UCSD-AML1 (cell line): Measurements from ENCODE around the gene DEFB123.
A peak's percentile ranks its signal among the peaks of the same experiment; 100 is the strongest.

Experiments used
- DNase-seq: peaks from one replicate; lab custom pipeline; 2025; ENCODE audit not compliant: unreplicated experiment; lab: John Stamatoyannopoulos, UW

The DEFB123 gene

DNA sequence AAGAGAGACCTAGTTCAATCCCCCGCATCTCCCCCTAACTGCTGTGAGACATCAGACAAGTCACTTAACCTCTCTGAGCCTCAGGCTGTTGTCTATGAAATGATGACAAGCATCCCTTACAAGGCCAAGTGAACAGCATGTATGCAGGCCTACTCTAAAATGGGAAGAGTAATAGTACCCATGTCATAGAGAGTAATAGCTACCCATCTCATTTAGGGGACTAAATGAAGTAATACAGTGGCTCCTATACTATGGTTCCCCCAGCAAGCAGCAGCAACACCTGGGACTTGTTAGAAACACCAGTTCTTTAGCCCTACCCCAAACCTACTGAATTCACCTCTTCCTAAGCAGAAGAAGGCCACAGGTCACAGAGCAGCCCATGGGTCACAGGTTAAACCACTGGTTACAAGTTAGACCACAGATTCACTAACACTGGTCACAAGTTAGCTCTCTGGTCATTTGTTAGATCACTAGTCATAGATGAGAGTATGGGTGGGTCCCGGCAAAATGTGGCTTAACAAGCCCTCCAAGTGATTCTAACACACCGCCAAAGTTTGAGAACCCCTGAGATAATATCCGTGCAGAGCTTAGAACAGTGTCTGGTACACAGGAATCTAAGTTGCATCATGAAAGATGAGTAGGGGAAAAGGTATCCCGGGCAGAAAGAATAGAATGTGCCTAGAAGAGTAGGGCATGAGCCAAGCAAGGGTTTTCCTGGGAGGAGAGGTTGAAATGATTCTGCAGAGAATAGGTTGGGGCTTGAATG is 33.1 kb downstream of the DEFB123 start:
- DNase-seq: no peak

DNA sequence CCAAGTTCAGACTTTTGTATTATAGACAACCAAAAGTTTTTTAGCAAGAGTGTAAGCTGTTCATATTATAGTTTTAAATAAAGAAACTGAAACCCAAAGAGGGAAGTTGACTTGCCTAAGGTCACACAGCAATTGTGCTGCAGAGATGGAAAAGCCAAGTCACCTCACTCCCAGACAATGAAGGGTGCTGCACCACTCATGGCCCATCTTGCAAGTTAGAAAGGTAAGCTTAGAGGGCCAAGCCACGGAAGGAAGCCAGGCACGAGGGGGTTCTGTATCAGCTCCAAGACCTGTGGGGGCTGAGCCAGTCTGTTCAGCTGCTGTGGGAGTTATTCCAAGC is 33.6 kb downstream of the DEFB123 start:
- no peak for DNase-seq

DNA sequence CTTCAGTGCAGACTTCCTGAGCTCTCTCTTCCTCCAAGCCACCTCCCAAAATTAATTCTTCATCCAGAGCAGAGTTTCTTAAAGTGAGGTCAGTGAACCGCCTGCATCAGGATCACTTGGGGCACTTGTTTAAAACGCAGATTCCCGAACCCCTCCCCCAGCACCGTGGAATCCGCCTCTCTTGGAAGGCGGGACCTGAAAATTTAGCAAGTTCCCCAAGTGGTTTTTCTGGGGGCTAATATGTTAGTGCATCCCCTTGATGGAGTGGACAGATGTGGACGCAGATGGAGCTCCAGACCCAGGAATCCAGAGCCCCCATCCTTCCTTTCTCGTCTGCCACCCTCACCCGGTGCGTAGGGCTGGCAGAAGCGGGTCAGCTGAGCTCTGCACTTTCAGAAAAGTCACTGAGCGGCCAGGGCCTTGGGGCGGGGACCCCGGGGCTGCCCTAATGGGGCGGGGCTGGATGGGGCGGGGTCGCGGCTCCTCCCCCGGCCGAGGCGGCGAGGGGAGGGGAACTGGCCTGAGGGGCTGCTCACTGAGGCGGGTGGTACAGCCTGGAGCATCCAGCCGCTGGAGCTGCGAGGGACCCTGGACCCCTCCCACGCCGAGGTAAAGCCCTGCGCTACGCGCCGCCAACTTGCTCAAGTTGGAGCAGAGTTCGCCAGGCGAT is 34.5 kb downstream of the DEFB123 start, which contains the start of the genes DEFB124 and REM1:
Gene DEFB124 (minus strand): TSS at position 370 of the 670 bp plus-strand sequence. CDS start 2,114 bp downstream, outside the sequence.
Gene REM1 (plus strand): TSS at position 531 of the 670 bp plus-strand sequence. CDS start 1,158 bp downstream, outside the sequence.
- no peak for DNase-seq

DNA sequence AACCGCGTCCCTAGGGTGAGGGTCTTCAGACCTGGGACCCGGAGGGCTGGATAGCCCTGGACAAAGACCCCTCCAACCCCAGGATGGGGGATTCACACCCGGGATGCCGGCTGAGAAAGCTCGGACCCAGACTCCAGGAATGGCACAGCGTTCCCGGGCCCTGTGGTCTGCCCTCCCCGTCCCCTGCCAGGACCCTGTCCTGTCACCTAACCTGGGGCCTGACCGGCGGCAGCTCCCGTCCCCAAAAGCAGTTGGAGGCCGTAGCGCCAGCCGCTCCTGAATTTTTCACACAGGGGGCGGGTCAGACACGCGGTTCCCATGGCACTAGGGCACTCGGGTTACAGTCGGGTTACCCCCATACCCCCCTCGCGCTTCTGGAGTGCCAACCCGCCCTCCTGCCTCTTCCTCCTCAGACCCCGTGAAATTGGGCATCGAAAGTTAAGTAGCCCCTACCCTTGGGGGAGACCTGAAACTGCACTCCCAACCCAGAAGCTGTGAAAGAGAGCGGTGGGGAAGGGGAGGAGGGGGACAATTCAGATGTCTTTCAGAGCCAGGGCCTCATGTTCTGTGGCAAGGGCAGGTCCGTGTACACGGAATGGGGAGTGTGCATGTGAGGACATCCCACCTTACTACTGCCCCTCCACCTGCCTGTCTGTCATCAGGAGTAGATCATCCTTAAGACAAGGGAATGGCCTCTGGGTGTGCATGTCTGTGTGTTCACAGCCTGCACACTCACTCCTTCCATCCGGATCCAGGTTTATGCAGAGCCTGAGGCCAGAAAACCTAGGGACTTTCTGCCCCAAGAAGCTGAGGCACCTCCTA is 35.3 kb downstream of the DEFB123 start:
- DNase-seq: no peak

DNA sequence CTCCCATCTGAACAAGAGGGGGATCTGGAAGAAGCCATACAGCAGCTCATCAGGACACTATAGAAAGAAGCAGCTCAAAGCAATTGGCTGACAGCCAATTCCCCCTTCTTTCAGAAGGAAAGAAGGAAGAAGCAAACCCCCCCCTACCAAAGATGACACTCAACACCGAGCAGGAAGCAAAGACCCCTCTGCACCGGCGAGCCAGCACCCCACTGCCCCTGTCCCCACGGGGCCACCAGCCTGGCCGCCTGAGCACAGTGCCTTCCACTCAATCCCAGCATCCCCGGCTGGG is 35.8 kb downstream of the DEFB123 start:
- no peak for DNase-seq

DNA sequence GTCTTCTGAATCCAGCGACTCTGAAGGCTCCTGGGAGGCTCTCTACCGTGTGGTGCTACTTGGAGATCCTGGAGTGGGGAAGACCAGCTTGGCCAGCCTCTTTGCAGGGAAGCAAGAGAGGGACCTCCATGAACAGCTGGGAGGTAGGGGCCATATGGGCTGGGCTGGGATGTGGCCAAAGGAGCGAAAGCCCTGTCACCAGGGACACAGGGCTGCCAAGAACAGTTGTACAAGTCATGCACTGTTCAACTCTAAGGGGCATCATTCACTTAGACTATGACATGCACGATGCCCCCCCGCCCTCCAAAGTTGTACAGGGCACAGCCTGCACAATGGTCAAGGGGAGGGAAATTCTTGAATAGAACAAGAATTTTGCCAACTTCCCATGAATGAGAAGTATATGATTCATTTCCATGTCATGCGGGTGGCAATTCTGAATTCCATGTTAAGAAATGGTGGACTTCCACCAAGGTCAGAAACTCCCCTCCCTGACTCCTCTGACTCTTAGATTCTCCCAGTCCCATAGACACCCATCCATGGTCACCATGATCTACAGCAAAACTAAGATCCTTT is 36.3 kb downstream of the DEFB123 start:
- no peak for DNase-seq

DNA sequence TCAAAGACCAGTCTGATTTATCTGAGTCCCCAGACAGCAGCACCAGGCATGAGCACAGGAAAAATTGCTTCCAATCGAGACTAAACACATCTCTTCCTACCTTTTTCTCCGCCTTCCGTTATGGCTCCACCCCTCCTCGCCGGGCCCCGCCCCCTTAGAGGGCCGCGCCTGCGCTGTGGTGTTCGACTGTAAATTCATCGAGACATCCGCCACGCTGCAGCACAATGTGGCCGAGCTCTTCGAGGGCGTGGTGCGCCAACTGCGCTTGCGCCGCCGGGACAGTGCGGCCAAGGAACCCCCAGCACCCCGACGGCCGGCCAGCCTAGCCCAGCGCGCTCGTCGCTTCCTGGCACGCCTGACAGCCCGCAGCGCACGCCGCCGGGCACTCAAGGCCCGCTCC is 43.6 kb downstream of the DEFB123 start:
- no peak for DNase-seq

DNA sequence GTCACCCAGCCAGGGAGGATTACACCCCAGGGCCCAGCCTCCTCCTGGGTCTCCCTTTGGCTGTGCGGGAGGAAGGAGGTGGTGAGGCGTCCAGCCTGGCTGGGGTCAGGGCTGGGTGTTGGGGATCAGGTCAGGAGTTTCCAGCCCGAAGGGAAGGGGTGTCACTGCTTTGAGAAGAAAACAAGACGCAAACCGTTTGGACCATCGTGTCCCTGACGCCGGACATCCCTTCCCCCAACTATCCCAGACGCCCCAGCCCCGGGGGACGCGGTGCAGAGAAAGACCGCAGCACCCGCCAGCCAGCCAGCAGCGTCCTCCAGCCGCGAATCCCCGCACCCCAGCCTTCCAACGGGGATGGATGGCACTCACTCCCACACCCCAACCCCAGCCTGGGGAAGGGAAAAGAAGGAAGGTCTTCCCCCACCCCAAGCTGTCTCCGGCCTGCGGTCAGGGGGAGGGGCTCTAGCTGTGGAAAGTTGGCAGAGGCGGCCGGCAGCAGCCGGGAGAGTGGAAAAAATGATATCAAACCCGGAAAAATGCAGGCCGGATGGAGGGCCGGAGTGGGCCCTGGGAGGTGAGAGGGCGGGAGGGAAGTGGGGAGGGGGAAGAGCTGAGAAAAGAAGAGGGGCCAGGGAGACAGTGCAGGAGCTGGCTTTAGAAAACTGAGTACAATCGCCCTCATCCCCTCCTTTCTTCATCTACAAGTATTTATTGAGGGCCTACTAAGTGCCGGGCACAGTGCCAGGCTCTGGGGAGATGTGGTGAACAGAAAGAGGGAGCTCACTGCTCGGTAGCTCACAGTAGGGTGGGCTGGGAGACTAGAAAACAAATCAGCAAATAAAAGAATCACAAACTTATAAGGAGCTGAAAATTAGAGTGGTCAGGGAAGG is 45.3 kb downstream of the DEFB123 start:
- peak; percentile 95 for DNase-seq

DNA sequence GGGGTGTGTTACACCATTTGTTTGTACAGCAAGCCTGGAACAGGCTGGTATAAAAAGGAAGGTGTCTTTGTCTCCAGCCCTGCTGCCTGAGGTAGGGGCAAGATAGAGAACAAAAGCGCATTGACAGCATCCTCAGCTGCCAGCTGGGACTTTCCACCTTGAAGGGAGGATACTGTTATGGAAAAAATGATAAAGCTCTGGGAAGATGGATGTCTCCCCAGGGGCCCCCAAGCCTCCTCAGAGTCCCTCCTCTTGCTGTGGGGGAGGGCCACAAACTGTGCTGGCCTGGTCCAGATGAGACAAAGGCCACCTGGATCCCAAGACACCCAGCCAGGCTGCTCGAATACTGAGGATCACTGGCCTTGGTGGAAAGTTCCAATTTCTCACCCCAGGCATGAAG is 47.7 kb downstream of the DEFB123 start:
- DNase-seq: no peak

DNA sequence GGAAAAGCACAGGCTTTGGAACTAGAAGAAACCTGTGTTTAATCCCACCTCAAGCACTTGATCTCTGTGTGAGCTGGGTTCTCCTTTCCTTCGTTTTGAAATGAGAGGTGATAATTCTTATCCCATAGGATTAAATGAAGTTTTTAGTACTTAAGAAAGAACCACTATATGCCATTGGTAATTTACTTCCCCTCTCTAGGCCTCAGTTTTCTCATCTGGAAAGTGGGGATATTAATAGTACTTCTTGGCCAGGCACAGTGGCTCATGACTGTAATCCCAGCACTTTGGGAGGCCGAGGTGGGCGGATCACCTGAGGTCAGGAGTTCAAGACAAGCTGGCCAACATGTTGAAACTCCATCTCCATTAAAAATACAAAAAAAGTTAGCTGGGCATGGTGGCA is 48.7 kb downstream of the DEFB123 start:
- no peak for DNase-seq

DNA sequence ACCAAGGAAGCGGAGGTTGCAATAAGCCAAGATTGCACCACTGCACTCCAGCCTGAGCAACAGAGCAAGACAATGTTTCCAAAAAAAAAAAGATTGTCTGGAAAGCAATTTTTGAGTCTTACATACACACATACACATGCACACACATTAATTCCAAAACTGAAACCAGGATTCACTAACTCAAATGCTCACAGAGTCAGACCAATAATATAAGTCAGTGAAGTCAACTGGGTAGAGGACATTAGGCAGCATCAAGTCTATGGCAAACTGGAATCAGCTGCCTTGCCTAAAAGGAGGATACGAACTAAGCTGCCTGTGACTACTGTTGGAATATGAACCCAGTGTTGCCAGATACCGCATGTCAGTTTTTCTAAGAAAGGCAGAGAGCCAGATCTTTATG is 50.3 kb downstream of the DEFB123 start:
- no peak for DNase-seq

DNA sequence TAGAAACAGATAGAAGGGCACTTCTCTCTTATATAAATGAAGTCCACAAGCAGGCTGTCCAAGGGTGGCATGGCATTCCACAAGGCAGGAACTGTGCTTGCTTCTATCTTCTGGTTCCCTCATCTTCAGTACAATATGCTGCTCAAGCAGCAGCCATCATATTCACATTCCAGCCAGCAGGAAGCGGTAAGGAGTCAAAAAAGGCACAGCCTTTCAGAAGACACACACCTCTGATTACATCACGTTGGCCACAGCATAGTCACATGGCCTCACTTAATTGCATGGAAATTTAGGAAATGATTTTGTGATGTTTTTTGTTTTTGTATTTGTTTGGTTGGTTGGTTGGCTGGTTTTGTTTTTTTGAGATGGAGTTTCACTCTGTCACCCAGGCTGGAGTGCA is 53.7 kb downstream of the DEFB123 start:
- DNase-seq: no peak

DNA sequence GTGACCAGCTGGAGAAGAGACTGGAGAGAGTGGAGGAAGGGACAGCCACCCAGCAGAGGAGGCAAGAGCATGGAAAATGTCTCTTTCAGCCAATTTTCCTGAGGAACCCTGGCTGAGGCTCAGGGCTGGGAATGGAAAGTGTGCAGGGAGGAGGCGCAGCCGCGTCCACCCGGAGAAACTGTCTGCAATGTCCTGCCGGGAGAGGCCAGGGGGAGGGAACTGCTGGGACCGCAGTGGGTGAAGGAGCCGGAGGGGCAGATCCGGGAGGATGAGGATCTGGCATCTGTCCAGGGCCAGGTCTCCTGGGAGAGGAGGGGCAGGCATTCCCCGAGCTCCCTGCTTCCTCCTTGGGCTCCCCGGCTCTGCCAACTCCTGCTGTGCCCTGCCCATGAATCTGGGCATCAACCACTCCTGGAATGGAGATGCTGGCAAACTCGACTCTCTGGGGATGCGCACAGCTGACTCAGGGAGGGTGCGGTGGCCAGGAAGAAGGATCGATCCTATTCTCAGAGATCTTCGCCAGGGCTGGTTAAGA is 56.4 kb downstream of the DEFB123 start:
- DNase-seq: no peak

DNA sequence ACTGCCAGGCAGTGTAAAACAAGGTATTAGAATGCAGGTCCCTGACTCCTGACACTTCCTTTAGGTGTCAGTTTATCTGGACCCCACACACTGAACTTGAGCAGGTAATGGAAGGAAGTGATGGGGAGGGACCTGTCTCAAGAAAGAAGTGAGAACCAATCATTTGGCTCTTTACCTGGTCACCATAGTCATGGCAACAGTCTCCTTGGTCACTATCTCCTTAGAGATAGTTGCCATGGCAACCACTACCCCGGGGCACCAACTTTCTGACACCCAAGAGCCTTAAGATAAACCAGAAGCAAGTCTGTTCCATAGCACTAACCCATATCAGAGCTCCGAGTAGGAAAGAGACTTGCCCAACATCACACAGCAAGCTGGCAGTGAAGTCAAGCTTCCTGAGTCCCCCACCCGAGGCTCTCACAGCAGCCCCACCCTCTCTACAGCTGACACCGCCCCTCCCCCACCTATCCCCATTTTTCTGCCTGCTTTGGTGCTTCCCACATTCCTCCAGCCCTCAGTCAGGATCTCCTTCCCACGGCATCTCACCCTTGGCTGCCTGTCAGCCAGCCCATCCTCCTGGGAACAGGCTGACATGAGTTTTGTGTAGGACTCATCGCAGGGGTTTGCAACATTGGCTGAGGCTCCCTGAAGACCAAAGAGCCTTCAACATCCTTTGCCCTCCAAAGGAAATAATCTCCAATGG is 57.6 kb downstream of the DEFB123 start:
- DNase-seq: no peak
